ENCODE results near the gene CA10. TPM values are rescaled to one million over a fixed set of nuclear protein-coding genes. Genes with fewer than 3 reads are reported as not detected.

CA10 gene
- total RNA-seq, 1 experiment from 2014 or later = not detected

- TF ChIP-seq, protein P1, sequence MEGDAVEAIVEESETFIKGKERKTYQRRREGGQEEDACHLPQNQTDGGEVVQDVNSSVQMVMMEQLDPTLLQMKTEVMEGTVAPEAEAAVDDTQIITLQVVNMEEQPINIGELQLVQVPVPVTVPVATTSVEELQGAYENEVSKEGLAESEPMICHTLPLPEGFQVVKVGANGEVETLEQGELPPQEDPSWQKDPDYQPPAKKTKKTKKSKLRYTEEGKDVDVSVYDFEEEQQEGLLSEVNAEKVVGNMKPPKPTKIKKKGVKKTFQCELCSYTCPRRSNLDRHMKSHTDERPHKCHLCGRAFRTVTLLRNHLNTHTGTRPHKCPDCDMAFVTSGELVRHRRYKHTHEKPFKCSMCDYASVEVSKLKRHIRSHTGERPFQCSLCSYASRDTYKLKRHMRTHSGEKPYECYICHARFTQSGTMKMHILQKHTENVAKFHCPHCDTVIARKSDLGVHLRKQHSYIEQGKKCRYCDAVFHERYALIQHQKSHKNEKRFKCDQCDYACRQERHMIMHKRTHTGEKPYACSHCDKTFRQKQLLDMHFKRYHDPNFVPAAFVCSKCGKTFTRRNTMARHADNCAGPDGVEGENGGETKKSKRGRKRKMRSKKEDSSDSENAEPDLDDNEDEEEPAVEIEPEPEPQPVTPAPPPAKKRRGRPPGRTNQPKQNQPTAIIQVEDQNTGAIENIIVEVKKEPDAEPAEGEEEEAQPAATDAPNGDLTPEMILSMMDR (IDR thresholded peaks at IDR 0.05; ENCODE audit: unreplicated experiment) = no peak
- H3K4me3 Mint-ChIP-seq (ENCODE audit: low read depth, unreplicated experiment) = no peak overlapping the region
- H3K36me3 Mint-ChIP-seq (ENCODE audit: insufficient read depth, unreplicated experiment) = no peaks in the 10 kb centered on the region
- CTCF ChIA-PET = interaction anchor here (0.8 kb wide), 1 partner anchor 28 kb away, joined by 7 read pairs; no protein-coding TSS in a partner anchor
- no peaks in the 10 kb centered on the region for H3K9me3 Mint-ChIP-seq (ENCODE audit: low read depth, unreplicated experiment)
- no TSS peak for BruUV-seq (replicated peaks)
- no peak for DNase-seq
- intact Hi-C loops (cut with micrococcal nuclease; ENCODE audit: unreplicated experiment) = no loop called here
- peaks cover 35% of the 10 kb centered on the region for H3K27me3 Mint-ChIP-seq (ENCODE audit: unreplicated experiment)
- no peaks in the 10 kb centered on the region for H3K4me1 Mint-ChIP-seq (ENCODE audit: low read depth, unreplicated experiment)
- H3K27ac Mint-ChIP-seq (ENCODE audit: unreplicated experiment) = no peak overlapping the region
Measured at GRCh38 chr17:51941272-51941671, 217.2 kb downstream of the CA10 start.

GRCh38 chr17:51937264-51937663, 221.2 kb downstream of the CA10 start:
- Mint-ChIP-seq H3K9me3 (ENCODE audit: low read depth, unreplicated experiment) (no peaks in the 10 kb centered on the region), H3K27me3 (ENCODE audit: unreplicated experiment) (peaks cover 59% of the 10 kb centered on the region), H3K4me3 (ENCODE audit: low read depth, unreplicated experiment) (no peak overlapping the region), H3K27ac (ENCODE audit: unreplicated experiment) (no peak overlapping the region), H3K4me1 (ENCODE audit: low read depth, unreplicated experiment) (no peaks in the 10 kb centered on the region), H3K36me3 (ENCODE audit: insufficient read depth, unreplicated experiment) (no peaks in the 10 kb centered on the region)
- CTCF ChIA-PET = interaction anchor here (0.5 kb wide), 1 partner anchor 1273 kb away, joined by 3 read pairs; no protein-coding TSS in a partner anchor
- DNase-seq = no peak
- intact Hi-C loops (cut with micrococcal nuclease; ENCODE audit: unreplicated experiment) = no loop called here
- TF ChIP-seq, protein P1 (IDR thresholded peaks at IDR 0.05; ENCODE audit: unreplicated experiment) = no peak
- BruUV-seq (replicated peaks) = no TSS peak

DNA sequence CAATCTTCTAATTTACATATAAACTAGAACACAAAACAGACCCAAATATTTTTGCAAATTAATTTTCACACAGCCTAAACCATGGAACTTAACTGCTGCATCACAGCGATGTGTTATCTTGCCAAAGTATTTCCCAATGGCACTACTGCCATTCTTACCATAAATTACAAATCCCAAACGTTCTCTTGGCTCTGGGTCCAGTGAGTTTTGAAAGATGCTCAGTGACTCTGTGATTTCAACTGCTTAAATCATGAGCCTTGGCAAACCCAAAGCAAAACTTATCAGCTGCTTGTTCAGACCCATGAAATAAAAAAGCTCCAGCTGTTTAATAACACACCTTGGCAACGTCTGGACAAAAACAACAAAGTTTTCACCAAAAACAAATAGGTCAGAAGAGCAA, 223.0 kb downstream of the CA10 start:
- no peak for DNase-seq
- CTCF ChIA-PET = no interaction called here
- Mint-ChIP-seq H3K4me3 (ENCODE audit: low read depth, unreplicated experiment) (no peak overlapping the region), H3K4me1 (ENCODE audit: low read depth, unreplicated experiment) (no peaks in the 10 kb centered on the region), H3K27ac (ENCODE audit: unreplicated experiment) (no peak overlapping the region), H3K36me3 (ENCODE audit: insufficient read depth, unreplicated experiment) (no peaks in the 10 kb centered on the region), H3K9me3 (ENCODE audit: low read depth, unreplicated experiment) (no peaks in the 10 kb centered on the region), H3K27me3 (ENCODE audit: unreplicated experiment) (peaks cover 77% of the 10 kb centered on the region)
- BruUV-seq (replicated peaks) = no TSS peak
- TF ChIP-seq, protein P1 (IDR thresholded peaks at IDR 0.05; ENCODE audit: unreplicated experiment) = no peak
- intact Hi-C loops (cut with micrococcal nuclease; ENCODE audit: unreplicated experiment) = no loop called here

DNA sequence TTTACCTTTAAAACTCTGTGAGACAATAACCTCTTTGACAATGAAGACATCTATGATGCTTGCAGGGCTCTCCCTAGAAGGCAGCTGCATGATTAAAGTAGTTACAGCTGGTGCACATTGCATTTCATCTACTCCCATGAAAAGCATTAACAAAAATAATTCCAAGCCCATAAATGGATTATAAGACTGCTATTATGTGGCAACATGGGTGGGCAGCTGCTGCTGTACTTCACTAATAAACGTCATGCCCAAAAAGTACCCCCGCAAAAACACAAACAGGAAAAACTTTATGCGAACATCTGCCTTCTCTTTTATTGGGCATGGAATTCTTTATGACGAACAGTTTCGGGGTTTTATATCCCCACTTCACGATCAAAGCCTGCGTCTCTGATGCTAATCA, 224.9 kb downstream of the CA10 start:
- no peaks in the 10 kb centered on the region for H3K4me1 Mint-ChIP-seq (ENCODE audit: low read depth, unreplicated experiment)
- DNase-seq = no peak
- TF ChIP-seq, protein P1 (IDR thresholded peaks at IDR 0.05; ENCODE audit: unreplicated experiment) = no peak
- BruUV-seq (replicated peaks) = no TSS peak
- no peaks in the 10 kb centered on the region for H3K9me3 Mint-ChIP-seq (ENCODE audit: low read depth, unreplicated experiment)
- H3K4me3 Mint-ChIP-seq (ENCODE audit: low read depth, unreplicated experiment) = no peak overlapping the region
- H3K27me3 Mint-ChIP-seq (ENCODE audit: unreplicated experiment) = peaks cover 95% of the 10 kb centered on the region
- CTCF ChIA-PET = no interaction called here
- intact Hi-C loops (cut with micrococcal nuclease; ENCODE audit: unreplicated experiment) = no loop called here
- H3K36me3 Mint-ChIP-seq (ENCODE audit: insufficient read depth, unreplicated experiment) = no peaks in the 10 kb centered on the region
- H3K27ac Mint-ChIP-seq (ENCODE audit: unreplicated experiment) = no peak overlapping the region

All from Calu3 (cell line).